SK-N-MC (cell line): ENCODE results near the gene SCN8A.

ENCODE experiments used
- EZH2 ChIP-seq: fragments of 200-600 bp; sonication (generic); IDR thresholded peaks from one replicate; pipeline ENCODE4 v1.6.1; 2017; ENCODE audit warnings: antibody characterized with exemption
- POLR2AphosphoS5 ChIP-seq: IDR thresholded peaks from 2 replicates; pipeline ENCODE4 v1.6.1; 2012; ENCODE audit warnings: mild to moderate bottlenecking, low read depth, low read length, borderline replicate concordance

DNA sequence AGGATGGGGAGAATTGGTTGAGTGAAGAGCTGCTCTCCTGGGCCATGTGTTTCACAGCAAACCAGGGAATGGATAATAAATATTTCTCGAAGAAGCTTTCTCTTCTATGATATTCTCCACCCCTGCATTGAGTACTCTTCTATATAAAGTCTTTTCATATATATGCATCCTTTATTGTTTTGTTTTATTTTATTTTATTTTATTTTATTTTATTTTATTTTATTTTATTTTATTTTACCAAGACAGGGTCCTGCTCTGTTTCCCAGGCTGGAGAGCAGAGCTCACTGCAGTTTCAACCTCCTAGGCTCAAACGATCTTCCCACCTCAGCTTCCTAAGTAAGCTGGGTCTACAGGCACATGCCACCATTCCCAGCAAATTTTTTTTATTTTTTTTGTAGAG lies 85.8 kb downstream of the SCN8A start:
- TF ChIP-seq EZH2 = no peak
- no peak for TF ChIP-seq POLR2AphosphoS5
